Measurements from ENCODE around the gene TOR1AIP2. TPM values are rescaled to one million over a fixed set of nuclear protein-coding genes. Genes with fewer than 3 reads are reported as not detected.

TOR1AIP2 gene
- total and polyA plus RNA-seq, 10 of the 15 experiments (the other 5 are each of a cell fraction or from before 2014, with no cell fraction given): 5.3 to 38.9 (median 15.4) TPM

DNA sequence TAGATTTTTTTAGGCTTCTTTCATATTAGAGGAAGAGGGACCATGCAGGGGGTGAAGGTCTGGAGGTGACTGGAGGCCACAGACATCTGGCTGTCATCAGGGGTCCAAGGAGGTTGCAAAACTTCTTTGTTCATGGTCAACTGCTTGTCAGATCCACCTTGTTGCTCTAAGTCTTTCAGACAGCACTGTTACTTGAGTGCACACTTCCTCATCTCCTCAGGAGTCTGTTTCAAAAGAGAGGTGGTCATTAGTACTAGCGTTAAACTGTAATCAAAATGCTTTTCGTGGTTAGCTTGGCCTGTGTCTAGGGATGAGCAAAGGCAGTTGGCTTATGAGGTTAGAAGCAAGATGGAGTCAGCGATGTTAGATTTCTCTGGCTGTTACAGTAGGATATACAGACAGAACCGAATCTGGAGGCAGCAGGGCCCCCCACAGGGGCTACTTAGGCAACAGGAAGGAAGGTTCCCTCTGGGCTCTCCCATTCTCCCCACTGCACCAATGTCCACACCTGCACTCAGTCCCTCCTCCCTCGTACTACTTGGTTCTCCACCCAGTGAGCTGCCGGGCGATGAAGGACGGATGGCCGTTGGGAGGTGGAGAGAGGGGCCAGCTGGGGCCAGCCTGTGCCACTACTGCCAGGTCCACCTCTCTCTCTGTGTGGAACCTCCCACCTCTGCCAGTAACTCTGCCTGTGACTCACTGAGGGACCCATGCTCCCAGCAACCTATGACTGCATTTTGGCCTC lies 57.2 kb downstream of the TOR1AIP2 start:
- CTCF ChIA-PET: interaction anchor here (8.1 to 19.2 kb wide), 2 partner anchors 11 to 111 kb away, joined by 84 to 938 read pairs; no protein-coding TSS in a partner anchor
- intact Hi-C loops (cut with micrococcal nuclease; ENCODE audit: unreplicated experiment) (no loop called here), in situ Hi-C loops (cut with MboI) (loop anchor here (25.0 kb wide), 1 partner anchor 733 kb away; the partner anchor contains the start of gene TOR3A)
- Histone ChIP-seq H3K4me2 (ENCODE audit: control insufficient read depth, insufficient read depth) (no peak overlapping the region), H2AFZ (ENCODE audit: control insufficient read depth, low read depth, low read length) (no peak overlapping the region), H4K20me1 (ENCODE audit: control insufficient read depth, insufficient read depth) (no peaks in the 10 kb centered on the region), H3K4me1 (ENCODE audit: control insufficient read depth, insufficient read depth, low read length) (peaks cover 3% of the 10 kb centered on the region), H3K36me3 (ENCODE audit: control insufficient read depth in 2 of 2, insufficient read depth in 2 of 2, low read length in 1 of 2) (no peaks in the 10 kb centered on the region), H3K4me3 (no peak overlapping the region), H3K27ac (ENCODE audit: control insufficient read depth, insufficient read depth) (no peak overlapping the region), H3K9me3 (replicated peaks; ENCODE audit: control insufficient read depth, insufficient read depth, low read length) (no peaks in the 10 kb centered on the region), H3K79me2 (ENCODE audit: control insufficient read depth, insufficient read depth, low read length) (no peaks in the 10 kb centered on the region), H3K27me3 (replicated peaks in 1 of 2; ENCODE audit: control insufficient read depth in 2 of 2, insufficient read depth in 2 of 2, low read length in 1 of 2) (peaks cover 2 to 6% of the 10 kb centered on the region in 2 experiments; a peak in 3 of 4 replicates), H3K9ac (ENCODE audit: control insufficient read depth, insufficient read depth, low read length) (no peak overlapping the region)
- FAIRE-seq (no peak), ATAC-seq (no peak), DNase-seq (ENCODE audit: low read depth, low spot score) (no peak)
- RAD21 ChIA-PET (ENCODE audit: unreplicated experiment): interaction anchor here (1.8 to 2.5 kb wide), 2 partner anchors 11 to 114 kb away, joined by 5 to 8 read pairs; no protein-coding TSS in a partner anchor
- TF ChIP-seq USF1 (IDR thresholded peaks at IDR 0.05; ENCODE audit: borderline replicate concordance, extremely low read length, insufficient read depth, low read depth, low read length) (no peak), RAD21 (IDR thresholded peaks at IDR 0.05; ENCODE audit: insufficient read depth, low read depth, low read length) (no peak), CHD2 (IDR thresholded peaks at IDR 0.05; ENCODE audit: borderline replicate concordance, low read depth, low read length) (no peak), SREBF1 (IDR thresholded peaks at IDR 0.05; ENCODE audit: low read length) (no peak), SPI1 (IDR thresholded peaks at IDR 0.05; ENCODE audit: borderline replicate concordance, insufficient read depth, low read depth, low read length) (peak; percentile 20; the same call in 1 of the 2 replicates), PAX8 (IDR thresholded peaks at IDR 0.05) (no peak)
- BruUV-seq (replicated peaks): no TSS peak
- 53% methylated on average over 9 of the region's 9 CpGs for WGBS (ENCODE audit: insufficient coverage, insufficient replicate concordance, low lambda C conversion rate, missing lambda C conversion rate)
- SMC1A ChIA-PET (ENCODE audit: uncharacterized antibody, unreplicated experiment): interaction anchor here (1.4 to 2.9 kb wide), 2 partner anchors 8 to 10 kb away, joined by 5 to 16 read pairs; no protein-coding TSS in a partner anchor
- POLR2A ChIA-PET: no interaction called here
